ENCODE data around the gene VWC2. TPM values are rescaled to one million over a fixed set of nuclear protein-coding genes. Genes with fewer than 3 reads are reported as not detected.
A peak's percentile ranks its signal among the peaks of the same experiment; 100 is the strongest.

VWC2 gene
- total and polyA plus RNA-seq, 8 donors: under 0.01 to 0.04 (median 0.03) TPM; not detected in 4

- intact Hi-C loops (cut with DNase I): no loop called here
- Histone ChIP-seq H3K27me3 (no peaks in the 10 kb centered on the region), H3K4me3 (no peak overlapping the region), H3K9me3 (no peaks in the 10 kb centered on the region), H3K27ac (no peak overlapping the region), H3K4me1 (no peaks in the 10 kb centered on the region), H3K36me3 (no peaks in the 10 kb centered on the region)
- TF ChIP-seq CTCF (IDR thresholded peaks at IDR 0.05): no peak
- no peak for DNase-seq
- FAIRE-seq: no peak
- WGBS, 2 donors: 82 to 90% methylated on average over 5 of the region's 5 CpGs
- no peak for ATAC-seq
These were observed 14.5 kb downstream of the VWC2 start for GRCh38 chr7:49787980-49788379.

- Histone ChIP-seq H3K4me3 (no peak overlapping the region), H3K4me1 (no peaks in the 10 kb centered on the region), H3K27me3 (no peaks in the 10 kb centered on the region), H3K36me3 (no peaks in the 10 kb centered on the region), H3K27ac (no peak overlapping the region), H3K9me3 (no peaks in the 10 kb centered on the region)
- no peak for FAIRE-seq
- no peak for ATAC-seq
- 91 to 94% methylated on average over 4 of the region's 4 CpGs for WGBS, 2 donors
- intact Hi-C loops (cut with DNase I): no loop called here
- no peak for DNase-seq
- no peak for TF ChIP-seq CTCF (IDR thresholded peaks at IDR 0.05)
These were observed 15.1 kb downstream of the VWC2 start for GRCh38 chr7:49788455-49789059.

- ATAC-seq (no peak), DNase-seq (no peak), FAIRE-seq (no peak)
- Histone ChIP-seq H3K9me3 (no peaks in the 10 kb centered on the region), H3K27me3 (no peaks in the 10 kb centered on the region), H3K27ac (no peak overlapping the region), H3K4me1 (no peaks in the 10 kb centered on the region), H3K4me3 (no peak overlapping the region), H3K36me3 (no peaks in the 10 kb centered on the region)
- TF ChIP-seq CTCF (IDR thresholded peaks at IDR 0.05): no peak
- intact Hi-C loops (cut with DNase I): no loop called here
- 86% methylated on average over 8 of the region's 8 CpGs for WGBS, 2 donors
These were observed 16.3 kb downstream of the VWC2 start for GRCh38 chr7:49789736-49790135.

- no peak for TF ChIP-seq CTCF (IDR thresholded peaks at IDR 0.05)
- intact Hi-C loops (cut with DNase I): no loop called here
- Histone ChIP-seq H3K27me3 (no peaks in the 10 kb centered on the region), H3K9me3 (no peaks in the 10 kb centered on the region), H3K4me3 (no peak overlapping the region), H3K4me1 (no peaks in the 10 kb centered on the region), H3K36me3 (no peaks in the 10 kb centered on the region), H3K27ac (no peak overlapping the region)
- 81 to 85% methylated on average over 2 of the region's 2 CpGs for WGBS, 2 donors
- DNase-seq (no peak), ATAC-seq (no peak), FAIRE-seq (no peak)
These were observed 16.8 kb downstream of the VWC2 start for GRCh38 chr7:49790209-49790608.

GRCh38 chr7:49791088-49791741, 17.8 kb downstream of the VWC2 start:
- DNase-seq (peak in 1 of 6 donors; percentile 29), FAIRE-seq (no peak), ATAC-seq (peak in 3 of 4 donors; percentile 70 to 86 (median 76))
- intact Hi-C loops (cut with DNase I): no loop called here
- TF ChIP-seq CTCF (IDR thresholded peaks at IDR 0.05): peak in 3 of 4 donors; percentile 9 to 26 (median 22)
- Histone ChIP-seq H3K9me3 (no peaks in the 10 kb centered on the region), H3K4me3 (no peak overlapping the region), H3K27ac (no peak overlapping the region), H3K36me3 (no peaks in the 10 kb centered on the region), H3K4me1 (no peaks in the 10 kb centered on the region), H3K27me3 (no peaks in the 10 kb centered on the region)
- WGBS, 2 donors: 12 to 16% methylated on average over 7 of the region's 7 CpGs
